Thymus (tissue), 11 donors: ENCODE results near the gene SPHK1. TPM values are rescaled to one million over a fixed set of nuclear protein-coding genes. Genes with fewer than 3 reads are reported as not detected.

Experiments
- DNase-seq, 9 donors: peaks; one replicate each; pipeline ENCODE4 v3.0.0-alpha.2; 2013; ENCODE audit warnings: low spot score in 9 of 9, low read depth in 6 of 9, missing footprints in 1 of 9
- H3K27ac ChIP-seq, 2 donors: one replicate each; pipeline ENCODE4 v1.5.1; 2013; ENCODE audit warnings: control low read depth in 1 of 2, low read depth in 1 of 2, low read length in 1 of 2, mild to moderate bottlenecking in 1 of 2, moderate library complexity in 1 of 2
- H3K27me3 ChIP-seq, 2 donors: one replicate each; pipeline ENCODE4 v1.5.1; 2013; ENCODE audit warnings: low read length in 1 of 2; ENCODE audit not compliant: control insufficient read depth in 2 of 2, insufficient read depth in 1 of 2
- H3K36me3 ChIP-seq, 2 donors: one replicate each; pipeline ENCODE4 v1.5.1; 2013; ENCODE audit warnings: low read length in 1 of 2, mild to moderate bottlenecking in 1 of 2, moderate library complexity in 1 of 2; ENCODE audit not compliant: control insufficient read depth in 2 of 2, insufficient read depth in 2 of 2
- H3K4me1 ChIP-seq, 2 donors: one replicate each; pipeline ENCODE4 v1.5.1; 2013; ENCODE audit warnings: low read length in 2 of 2; ENCODE audit not compliant: control insufficient read depth in 2 of 2, insufficient read depth in 2 of 2
- H3K4me3 ChIP-seq, 2 donors: one replicate each; pipeline ENCODE4 v1.5.1; 2013; ENCODE audit warnings: low read length in 2 of 2, control low read depth in 1 of 2, mild to moderate bottlenecking in 1 of 2
- H3K9me3 ChIP-seq, 2 donors: one replicate each; pipeline ENCODE4 v1.5.1; 2013; ENCODE audit warnings: low read length in 1 of 2, mild to moderate bottlenecking in 1 of 2; ENCODE audit not compliant: control insufficient read depth in 2 of 2, insufficient read depth in 1 of 2
- WGBS: extraction: QIAGEN DNeasy Blood & Tissue Kit; methylation state at CpG from one replicate; pipeline ENCODE4 v1.1.7; 2013; 5-methylcytosine and 5-hydroxymethylcytosine counted together
- polyA plus RNA-seq: library from polyadenylated mRNA; stranded (reverse); fragments of 200-250 nt; gene quantifications from one replicate; pipeline ENCODE4 v1.2.3, GENCODE V29; 2013
- total RNA-seq: library from RNA; stranded (reverse); fragments of 120-200 nt; gene quantifications from one replicate; pipeline ENCODE4 v1.2.4, GENCODE V29; 2013
- donor health status: healthy.

The SPHK1 gene
- total and polyA plus RNA-seq, 2 donors: 5.9 to 35.2 TPM

DNA sequence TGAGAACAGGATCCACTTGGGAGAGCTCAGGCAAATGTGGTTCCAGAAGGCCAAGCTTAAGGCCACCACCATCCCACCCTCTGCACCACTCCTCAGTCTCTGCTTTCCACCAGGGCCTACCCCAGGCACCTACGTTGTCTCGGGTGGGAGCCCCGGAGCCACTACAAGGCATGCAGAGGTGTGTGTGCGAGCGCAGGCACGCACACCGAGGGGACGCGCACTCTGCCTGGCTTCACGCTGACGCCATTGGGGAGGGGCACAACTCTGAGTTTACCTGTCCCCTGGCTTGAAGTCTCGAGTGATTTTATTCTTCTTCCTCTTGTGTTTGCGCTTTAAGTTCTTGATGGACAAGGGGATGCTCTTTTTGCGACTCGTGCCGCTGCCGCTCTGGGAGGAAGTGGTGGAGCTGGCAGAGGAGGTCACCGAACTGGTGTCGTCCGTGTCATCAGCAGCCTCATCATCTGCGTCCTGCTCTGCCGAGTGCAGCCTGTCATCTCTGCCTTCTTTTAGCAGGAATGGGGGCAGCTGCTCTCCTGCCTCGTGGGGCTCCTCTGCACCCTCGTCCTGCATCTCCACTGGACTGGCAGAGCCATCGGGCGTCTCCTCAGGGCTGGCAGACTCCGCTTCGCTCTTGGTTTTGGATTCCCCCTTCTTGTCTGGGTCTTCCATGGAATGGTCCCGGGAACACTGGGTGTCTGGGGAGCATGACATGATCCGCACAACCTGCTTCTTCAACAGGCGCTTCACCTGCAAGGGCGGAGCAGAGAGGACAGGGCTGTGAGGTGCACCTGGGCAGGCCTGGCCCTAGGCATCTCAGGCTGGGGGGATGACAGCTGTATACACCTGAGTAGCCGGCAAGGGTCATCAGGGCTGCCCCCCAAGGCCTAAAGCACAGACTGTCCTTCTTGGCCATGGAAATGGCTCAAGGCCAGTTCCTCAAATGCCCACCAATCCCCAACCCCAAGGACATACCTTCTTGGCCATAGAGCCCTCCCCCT is 15.1 kb downstream of the SPHK1 start:
- no peak for DNase-seq
- WGBS: 96% methylated on average over 33 of the region's 33 CpGs

DNA sequence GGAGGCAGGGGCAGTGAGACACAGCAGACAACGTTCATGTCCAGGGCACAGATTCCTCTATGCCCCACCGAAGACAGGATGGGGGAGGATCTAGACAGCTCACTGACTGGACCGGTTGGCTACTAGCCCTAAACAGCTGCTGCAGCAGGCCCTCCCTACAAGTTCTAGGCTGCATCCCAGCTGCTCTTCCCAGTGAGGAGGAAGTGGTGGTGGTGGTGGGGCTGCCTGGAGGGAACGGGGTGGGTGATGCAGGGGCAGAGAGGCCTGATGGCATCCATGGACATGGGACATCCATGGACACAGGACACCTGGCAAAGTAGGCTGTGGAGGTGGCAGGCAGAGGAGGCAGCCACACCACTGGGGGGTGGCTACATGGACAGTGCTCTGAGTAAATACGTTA is 18.3 kb downstream of the SPHK1 start:
- peaks cover 62 to 74% of the 10 kb centered on the region in 2 donors for H3K36me3 ChIP-seq
- 97% methylated on average over 5 of the region's 5 CpGs for WGBS
- no peaks in the 10 kb centered on the region for H3K27me3 ChIP-seq
- H3K4me3 ChIP-seq: no peak overlapping the region
- H3K27ac ChIP-seq: no peak overlapping the region
- no peaks in the 10 kb centered on the region for H3K4me1 ChIP-seq
- DNase-seq: no peak
- H3K9me3 ChIP-seq: no peaks in the 10 kb centered on the region

More for the DNA sequence above, 15.1 kb downstream of the SPHK1 start:
- no peaks in the 10 kb centered on the region for H3K27me3 ChIP-seq
- no peak overlapping the region for H3K4me3 ChIP-seq
- H3K4me1 ChIP-seq: no peaks in the 10 kb centered on the region
- peaks cover 77 to 90% of the 10 kb centered on the region in 2 donors for H3K36me3 ChIP-seq
- no peak overlapping the region for H3K27ac ChIP-seq
- H3K9me3 ChIP-seq: peaks cover 0 to 4% of the 10 kb centered on the region in 2 donors

DNA sequence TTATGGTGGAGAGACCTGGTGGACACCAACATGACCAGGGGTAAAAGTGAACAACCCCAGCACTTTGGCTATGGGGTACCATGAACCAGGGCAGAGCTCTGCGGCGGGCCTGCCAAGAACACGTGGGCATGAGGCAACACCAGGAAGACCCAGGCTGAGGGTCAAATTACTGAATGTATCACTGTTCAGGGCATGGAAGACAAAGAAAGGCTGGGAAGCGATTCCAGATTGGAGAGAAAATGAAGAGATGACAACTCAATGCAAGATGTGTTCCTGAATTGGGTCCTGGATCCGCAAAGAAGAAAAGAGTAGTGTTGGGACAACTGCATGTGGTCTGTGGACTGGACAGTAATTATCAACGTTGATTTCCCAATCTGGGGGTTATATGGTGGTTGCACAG is 19.8 kb downstream of the SPHK1 start:
- no peaks in the 10 kb centered on the region for H3K9me3 ChIP-seq
- no peak overlapping the region for H3K4me3 ChIP-seq
- no peak overlapping the region for H3K27ac ChIP-seq
- peaks cover 0 to 4% of the 10 kb centered on the region in 2 donors for H3K4me1 ChIP-seq
- WGBS: 97% methylated on average over 6 of the region's 6 CpGs
- no peaks in the 10 kb centered on the region for H3K27me3 ChIP-seq
- H3K36me3 ChIP-seq: peaks cover 47 to 58% of the 10 kb centered on the region in 2 donors
- no peak for DNase-seq

- Histone ChIP-seq H3K4me3 (no peak overlapping the region), H3K36me3 (peaks cover 40 to 50% of the 10 kb centered on the region in 2 donors), H3K4me1 (peaks cover 0 to 4% of the 10 kb centered on the region in 2 donors), H3K27ac (no peak overlapping the region), H3K27me3 (no peaks in the 10 kb centered on the region), H3K9me3 (no peaks in the 10 kb centered on the region)
- DNase-seq: no peak
- WGBS: 95% methylated on average over 25 of the region's 25 CpGs
Observed at GRCh38 chr17:76404976-76405563, 20.7 kb downstream of the SPHK1 start.

GRCh38 chr17:76405607-76405966 is 21.2 kb downstream of the SPHK1 start:
- H3K27ac ChIP-seq: no peak overlapping the region
- WGBS: 97% methylated on average over 9 of the region's 9 CpGs
- H3K9me3 ChIP-seq: no peaks in the 10 kb centered on the region
- no peaks in the 10 kb centered on the region for H3K27me3 ChIP-seq
- no peak overlapping the region for H3K4me3 ChIP-seq
- peaks cover 38 to 45% of the 10 kb centered on the region in 2 donors for H3K36me3 ChIP-seq
- peaks cover 0 to 4% of the 10 kb centered on the region in 2 donors for H3K4me1 ChIP-seq
- DNase-seq: no peak

DNA sequence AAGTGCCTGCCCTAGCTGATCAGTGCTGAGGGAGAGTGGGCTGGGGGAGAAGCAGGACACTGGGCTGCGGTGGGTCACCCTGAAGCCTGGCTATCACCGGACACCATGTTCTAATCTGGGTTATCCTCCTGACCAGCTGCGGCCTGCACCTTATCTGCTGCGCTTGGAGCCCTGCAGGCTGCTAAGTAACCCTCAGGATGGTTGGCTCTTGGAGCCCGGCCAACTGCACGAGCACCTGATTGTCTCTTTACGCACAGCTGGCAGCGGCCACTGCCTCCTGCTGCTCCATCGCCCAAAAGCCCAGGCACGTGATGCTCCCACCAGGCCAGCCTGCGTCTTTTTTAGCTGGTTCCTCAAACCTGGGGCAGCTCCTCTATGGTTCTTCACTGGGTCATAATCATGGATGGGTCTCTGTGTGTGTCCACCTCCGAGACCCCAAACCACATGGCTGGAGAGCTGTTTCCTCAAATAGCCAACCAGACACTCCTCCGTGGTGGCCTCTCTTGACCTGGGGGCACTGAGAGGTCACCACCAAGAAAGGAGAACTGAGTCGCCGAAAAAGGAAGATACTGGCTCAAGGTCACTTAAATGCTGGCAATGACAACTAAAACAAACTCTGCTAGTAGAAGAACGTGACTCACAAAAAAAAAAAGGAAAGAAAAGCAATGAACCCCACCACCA is 21.7 kb downstream of the SPHK1 start:
- no peak for DNase-seq
- H3K36me3 ChIP-seq: peaks cover 33 to 40% of the 10 kb centered on the region in 2 donors
- no peak overlapping the region for H3K4me3 ChIP-seq
- no peaks in the 10 kb centered on the region for H3K9me3 ChIP-seq
- H3K4me1 ChIP-seq: peaks cover 0 to 4% of the 10 kb centered on the region in 2 donors
- H3K27ac ChIP-seq: no peak overlapping the region
- WGBS: 94% methylated on average over 16 of the region's 16 CpGs
- no peaks in the 10 kb centered on the region for H3K27me3 ChIP-seq

GRCh38 chr17:76407509-76407908 is 23.1 kb downstream of the SPHK1 start:
- DNase-seq: no peak
- Histone ChIP-seq H3K4me1 (peaks cover 0 to 4% of the 10 kb centered on the region in 2 donors), H3K36me3 (peaks cover 23 to 28% of the 10 kb centered on the region in 2 donors), H3K4me3 (no peak overlapping the region), H3K27me3 (no peaks in the 10 kb centered on the region), H3K27ac (no peak overlapping the region), H3K9me3 (no peaks in the 10 kb centered on the region)
- 98% methylated on average over 4 of the region's 4 CpGs for WGBS

- H3K4me1 ChIP-seq: peaks cover 0 to 4% of the 10 kb centered on the region in 2 donors
- DNase-seq: peak in 7 of 9 donors; percentile 50 to 80 (median 60)
- 75% methylated on average over 12 of the region's 12 CpGs for WGBS
- no peaks in the 10 kb centered on the region for H3K27me3 ChIP-seq
- peaks cover 17 to 21% of the 10 kb centered on the region in 2 donors for H3K36me3 ChIP-seq
- H3K9me3 ChIP-seq: no peaks in the 10 kb centered on the region
- H3K27ac ChIP-seq: no peak overlapping the region
- H3K4me3 ChIP-seq: no peak overlapping the region
Observed at GRCh38 chr17:76408037-76408849, 23.8 kb downstream of the SPHK1 start.
